GM12878 (cell line): ENCODE measurements around the gene MRPL39. TPM values are rescaled to one million over a fixed set of nuclear protein-coding genes. Genes with fewer than 3 reads are reported as not detected.

Source experiments
- ATAC-seq: fragments of 200-7000 bp; cut with Tn5 transposase; 3 replicates; pipeline ENCODE4 v1.9.1; 2020; ENCODE audit warnings: mild to moderate bottlenecking, moderate library complexity
- BruUV-seq: library from RNA; stranded (reverse); fragments of 400-500 nt; replicated peaks from 2 replicates; lab custom pipeline; 2021; lab: Mats Ljungman, UMichigan
- CTCF ChIA-PET: fragments of 300-600 bp; sonication (Branson Sonifier 250); formaldehyde crosslinking; extraction: SDS; loops from one replicate; lab custom pipeline; 2021; ENCODE audit warnings: inconsistent platforms; lab: Yijun Ruan, JAX
- POLR2A ChIA-PET: fragments of 350-600 bp; formaldehyde crosslinking; extraction: SDS; loops from one replicate; lab custom pipeline; 2021; ENCODE audit warnings: inconsistent platforms; lab: Charles Lee
- RAD21 ChIA-PET: fragments of 300-600 bp; sonication (Branson Sonifier 250); formaldehyde crosslinking; loops from one replicate; lab custom pipeline; 2023; ENCODE audit warnings: antibody characterized with exemption; ENCODE audit not compliant: unreplicated experiment; lab: Charles Lee
- SMC1A ChIA-PET: fragments of 300-600 bp; sonication (Branson Sonifier 250); formaldehyde crosslinking; loops from one replicate; lab custom pipeline; 2023; ENCODE audit not compliant: unreplicated experiment, uncharacterized antibody; lab: Charles Lee
- DNase-seq: peaks from one replicate; pipeline ENCODE4 v3.0.0-alpha.2; 2011; ENCODE audit warnings: low read depth, low spot score
- FAIRE-seq: peaks from 3 replicates; lab custom pipeline; 2011; peaks lifted over from hg19 to GRCh38; lab: Jason Lieb, UNC
- H2AFZ ChIP-seq: 2 replicates; pipeline ENCODE4 v1.6.0; 2011; ENCODE audit warnings: low read depth, low read length, control low read depth; ENCODE audit not compliant: control insufficient read depth
- H3K27ac ChIP-seq: 2 replicates; pipeline ENCODE4 v1.5.1; 2011; ENCODE audit warnings: control low read depth; ENCODE audit not compliant: control insufficient read depth, insufficient read depth
- H3K27me3 ChIP-seq, 2 experiments: replicated peaks in 1 of 2; 2 replicates each; pipeline versions ENCODE4 v1.6.0 to v1.6.1; 2011; ENCODE audit warnings: low read length in 1 of 2; ENCODE audit not compliant: control insufficient read depth in 2 of 2, insufficient read depth in 2 of 2
- H3K36me3 ChIP-seq, 2 experiments: 2 replicates each; pipeline ENCODE4 v1.5.1; 2011; ENCODE audit warnings: low read length in 1 of 2; ENCODE audit not compliant: control insufficient read depth in 2 of 2, insufficient read depth in 2 of 2
- H3K4me1 ChIP-seq: 2 replicates; pipeline ENCODE4 v1.6.1; 2011; ENCODE audit warnings: mild to moderate bottlenecking, low read length, moderate library complexity, mixed read lengths; ENCODE audit not compliant: control insufficient read depth, insufficient read depth
- H3K4me2 ChIP-seq: 2 replicates; pipeline ENCODE4 v1.6.0; 2011; ENCODE audit warnings: control low read depth; ENCODE audit not compliant: control insufficient read depth, insufficient read depth
- H3K4me3 ChIP-seq: fragments of 200-600 bp; sonication (generic); 2 replicates; pipeline ENCODE4 v1.5.1; 2016
- H3K79me2 ChIP-seq: 2 replicates; pipeline ENCODE4 v1.6.0; 2011; ENCODE audit warnings: low read length; ENCODE audit not compliant: control insufficient read depth, insufficient read depth
- H3K9ac ChIP-seq: 2 replicates; pipeline ENCODE4 v1.8.0; 2011; ENCODE audit warnings: low read length, control low read depth, mixed read lengths; ENCODE audit not compliant: control insufficient read depth, insufficient read depth
- H3K9me3 ChIP-seq: replicated peaks from 3 replicates; pipeline ENCODE4 v1.5.1; 2011; ENCODE audit warnings: mild to moderate bottlenecking, low read length; ENCODE audit not compliant: control insufficient read depth, insufficient read depth
- H4K20me1 ChIP-seq: 2 replicates; pipeline ENCODE4 v1.6.0; 2011; ENCODE audit not compliant: control insufficient read depth, insufficient read depth
- CBX3 ChIP-seq: fragments of 200-600 bp; sonication (generic); IDR thresholded peaks from 2 replicates; pipeline ENCODE4 v1.6.1; 2016; ENCODE audit warnings: low read depth, borderline replicate concordance
- CREM ChIP-seq: IDR thresholded peaks from 2 replicates; pipeline ENCODE4 v1.6.1; 2014; ENCODE audit warnings: antibody characterized with exemption, low read depth
- JUNB ChIP-seq: IDR thresholded peaks from 2 replicates; pipeline ENCODE4 v1.6.1; 2016; ENCODE audit warnings: antibody characterized with exemption, mild to moderate bottlenecking
- KLF5 ChIP-seq: fragments of 450-650 bp; IDR thresholded peaks from 2 replicates; pipeline ENCODE4 v1.6.1; 2014; ENCODE audit warnings: mild to moderate bottlenecking; ENCODE audit not compliant: partially characterized antibody
- NFIC ChIP-seq: IDR thresholded peaks from 2 replicates; pipeline ENCODE4 v1.6.1; 2012; ENCODE audit warnings: low read depth, mild to moderate bottlenecking, inconsistent platforms, low read length, moderate library complexity
- NR2C2 ChIP-seq: IDR thresholded peaks from 2 replicates; pipeline ENCODE4 v1.6.1; 2011; ENCODE audit warnings: borderline replicate concordance, low read depth; ENCODE audit not compliant: control insufficient read depth, insufficient read length
- SIN3A ChIP-seq: IDR thresholded peaks from 2 replicates; pipeline ENCODE4 v1.6.1; 2012; ENCODE audit warnings: low read depth, low read length, improper control_type of control experiment
- SRF ChIP-seq, 2 experiments: IDR thresholded peaks; 2 replicates each; pipeline ENCODE4 v1.6.1; 2011; ENCODE audit warnings: low read depth in 2 of 2, low read length in 2 of 2, mild to moderate bottlenecking in 1 of 2, moderate library complexity in 1 of 2
- SUZ12 ChIP-seq: fragments of 200-600 bp; sonication (generic); IDR thresholded peaks from one replicate; pipeline ENCODE4 v1.6.1; 2018; ENCODE audit warnings: antibody characterized with exemption, mild to moderate bottlenecking; ENCODE audit not compliant: unreplicated experiment
- TAF1 ChIP-seq: IDR thresholded peaks from 2 replicates; pipeline ENCODE4 v1.6.1; 2011; ENCODE audit warnings: mild to moderate bottlenecking, low read depth, low read length, borderline replicate concordance
- YY1 ChIP-seq: IDR thresholded peaks from 2 replicates; pipeline ENCODE4 v1.6.1; 2011; ENCODE audit warnings: low read depth, mild to moderate bottlenecking, low read length
- WGBS: methylation state at CpG from one replicate; pipeline ENCODE4 v1.1.6; 2016; ENCODE audit warnings: low lambda C conversion rate; ENCODE audit not compliant: insufficient replicate concordance, insufficient coverage; ENCODE audit errors: missing lambda C conversion rate; 5-methylcytosine and 5-hydroxymethylcytosine counted together
- in situ Hi-C: fragments of 300-500 bp; cut with MboI; formaldehyde crosslinking; loops from 9 replicates; pipeline ENCODE4 v1.14.3; 2018; ENCODE audit warnings: mixed read lengths
- intact Hi-C: fragments of 100-400 bp; cut with micrococcal nuclease; formaldehyde crosslinking; loops from one replicate; pipeline ENCODE4 v1.14.2; 2022; ENCODE audit not compliant: unreplicated experiment
- polyA plus RNA-seq, 11 experiments: library from polyadenylated mRNA; depleted of rRNA in 4 of 11; unstranded in 6 of 11; stranded (reverse) in 5 of 11; fragments of >200 nt; fragmentation: Nextera tagmentation in 4 of 11; fragmentation: Illumina TruSeq in 1 of 11; extraction: Ambion mirVana in 4 of 11; extraction: Trizol in 1 of 11; gene quantifications; 1 replicate in 1 of 11; 2 replicates in 10 of 11; pipeline versions ENCODE4 v1.2.1 to v1.2.3, GENCODE V29; 2011 to 2016; ENCODE audit warnings: inconsistent platforms in 2 of 11, missing spikeins in 2 of 11, low read depth in 1 of 11
- total RNA-seq, 4 experiments: library from RNA; depleted of rRNA in 3 of 4; stranded (reverse); fragments of >200 nt in 3 of 4; fragmentation: Illumina TruSeq in 1 of 4; extraction: Trizol in 1 of 4; gene quantifications; 2 replicates each; pipeline versions ENCODE4 v1.2.1 to v1.2.3, GENCODE V29; 2013 to 2021
- TF ChIP-seq, protein P1 (sequence below): fragments of 450-650 bp; IDR thresholded peaks from 2 replicates; pipeline ENCODE4 v1.6.1; 2018; ENCODE audit warnings: mild to moderate bottlenecking, low read depth, moderate library complexity; ENCODE audit not compliant: partially characterized antibody
- TF ChIP-seq, protein P2 (sequence below): fragments of 450-650 bp; IDR thresholded peaks from 2 replicates; pipeline ENCODE4 v1.6.1; 2017; ENCODE audit warnings: mild to moderate bottlenecking, low read depth, inconsistent platforms; ENCODE audit not compliant: poor library complexity, severe bottlenecking
- TF ChIP-seq, protein P3 (sequence below): IDR thresholded peaks from 2 replicates; pipeline ENCODE4 v1.6.1; 2011; ENCODE audit warnings: mild to moderate bottlenecking, low read depth, low read length, moderate library complexity; ENCODE audit not compliant: insufficient replicate concordance

Gene MRPL39
- total and polyA plus RNA-seq, 10 of the 15 experiments (the other 5 are each of a cell fraction or from before 2014, with no cell fraction given) = 68.8 to 292 (median 120) TPM

DNA sequence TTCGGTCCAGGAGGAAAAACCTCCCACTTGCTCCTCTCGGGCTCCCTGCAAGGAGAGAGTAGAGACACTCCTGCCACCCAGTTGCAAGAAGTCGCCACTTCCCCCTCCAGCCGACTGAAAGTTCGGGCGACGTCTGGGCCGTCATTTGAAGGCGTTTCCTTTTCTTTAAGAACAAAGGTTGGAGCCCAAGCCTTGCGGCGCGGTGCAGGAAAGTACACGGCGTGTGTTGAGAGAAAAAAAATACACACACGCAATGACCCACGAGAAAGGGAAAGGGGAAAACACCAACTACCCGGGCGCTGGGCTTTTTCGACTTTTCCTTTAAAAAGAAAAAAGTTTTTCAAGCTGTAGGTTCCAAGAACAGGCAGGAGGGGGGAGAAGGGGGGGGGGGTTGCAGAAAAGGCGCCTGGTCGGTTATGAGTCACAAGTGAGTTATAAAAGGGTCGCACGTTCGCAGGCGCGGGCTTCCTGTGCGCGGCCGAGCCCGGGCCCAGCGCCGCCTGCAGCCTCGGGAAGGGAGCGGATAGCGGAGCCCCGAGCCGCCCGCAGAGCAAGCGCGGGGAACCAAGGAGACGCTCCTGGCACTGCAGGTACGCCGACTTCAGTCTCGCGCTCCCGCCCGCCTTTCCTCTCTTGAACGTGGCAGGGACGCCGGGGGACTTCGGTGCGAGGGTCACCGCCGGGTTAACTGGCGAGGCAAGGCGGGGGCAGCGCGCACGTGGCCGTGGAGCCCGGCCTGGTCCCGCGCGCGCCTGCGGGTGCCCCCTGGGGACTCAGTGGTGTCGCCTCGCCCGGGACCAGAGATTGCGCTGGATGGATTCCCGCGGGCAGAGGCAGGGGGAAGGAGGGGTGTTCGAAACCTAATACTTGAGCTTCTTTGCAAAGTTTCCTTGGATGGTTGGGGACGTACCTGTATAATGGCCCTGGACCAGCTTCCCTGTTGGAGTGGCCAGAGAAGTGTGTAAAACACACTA is 45.3 kb downstream of the MRPL39 start:
- DNase-seq = peak; percentile 66
- ChIA-PET SMC1A (interaction anchor here (0.9 to 19.6 kb wide), 9 partner anchors 11 to 140 kb away, joined by 3 to 426 read pairs (median 4); no protein-coding TSS in a partner anchor), CTCF (interaction anchor here (0.6 to 4.4 kb wide), 9 partner anchors 48 to 1480 kb away, joined by 3 to 57 read pairs (median 3); no protein-coding TSS in a partner anchor), RAD21 (interaction anchor here (0.9 to 8.2 kb wide), 8 partner anchors 50 to 171 kb away, joined by 3 to 108 read pairs (median 6); no protein-coding TSS in a partner anchor), POLR2A (interaction anchor here (0.7 to 6.0 kb wide), 9 partner anchors 10 to 154 kb away, joined by 3 to 55 read pairs (median 3); no protein-coding TSS in a partner anchor)
- peak overlapping the region; percentile 91 for H3K9ac ChIP-seq
- WGBS = under 1% methylated on average over 72 of the region's 74 CpGs
- peaks cover 4 to 12% of the 10 kb centered on the region in 2 experiments for H3K36me3 ChIP-seq
- intact Hi-C loops = loop anchor here (1.0 to 10.0 kb wide), 7 partner anchors 52 to 665 kb away; no protein-coding TSS in a partner anchor
- H3K79me2 ChIP-seq = peaks cover 75% of the 10 kb centered on the region
- FAIRE-seq = no peak
- H3K4me2 ChIP-seq = peak overlapping the region; percentile 71
- in situ Hi-C loops = loop anchor here (5.0 to 10.0 kb wide), 2 partner anchors 57 to 145 kb away; no protein-coding TSS in a partner anchor
- no TSS peak for BruUV-seq
- no peaks in the 10 kb centered on the region; the same call in 1 of the 3 replicates for H3K9me3 ChIP-seq
- peak overlapping the region; percentile 87 for H3K4me3 ChIP-seq
- H2AFZ ChIP-seq = no peak overlapping the region
- peak; percentile 57 for ATAC-seq
- peak overlapping the region; percentile 92 for H3K27ac ChIP-seq
- peaks cover 10% of the 10 kb centered on the region for H3K4me1 ChIP-seq
- H3K27me3 ChIP-seq = no peaks in the 10 kb centered on the region
- no peaks in the 10 kb centered on the region for H4K20me1 ChIP-seq
- TF ChIP-seq YY1 (peak; percentile 67; the same call in 1 of the 2 replicates), NR2C2 (no peak), CREM (peak; percentile 37; the same call in 1 of the 2 replicates), KLF5 (peak; percentile 41), TAF1 (peak; percentile 93), SUZ12 (no peak), SIN3A (peak; percentile 37; the same call in 1 of the 2 replicates), CBX3 (no peak), SRF (IDR thresholded peaks at IDR 0.05; ENCODE audit: low read depth in 2 of 2, low read length in 2 of 2) (peak in 1 of 2 experiments; percentile 50; a peak in 2 of 4 replicates), NFIC (no peak), JUNB (peak; percentile 82)
- TF ChIP-seq, protein P1, sequence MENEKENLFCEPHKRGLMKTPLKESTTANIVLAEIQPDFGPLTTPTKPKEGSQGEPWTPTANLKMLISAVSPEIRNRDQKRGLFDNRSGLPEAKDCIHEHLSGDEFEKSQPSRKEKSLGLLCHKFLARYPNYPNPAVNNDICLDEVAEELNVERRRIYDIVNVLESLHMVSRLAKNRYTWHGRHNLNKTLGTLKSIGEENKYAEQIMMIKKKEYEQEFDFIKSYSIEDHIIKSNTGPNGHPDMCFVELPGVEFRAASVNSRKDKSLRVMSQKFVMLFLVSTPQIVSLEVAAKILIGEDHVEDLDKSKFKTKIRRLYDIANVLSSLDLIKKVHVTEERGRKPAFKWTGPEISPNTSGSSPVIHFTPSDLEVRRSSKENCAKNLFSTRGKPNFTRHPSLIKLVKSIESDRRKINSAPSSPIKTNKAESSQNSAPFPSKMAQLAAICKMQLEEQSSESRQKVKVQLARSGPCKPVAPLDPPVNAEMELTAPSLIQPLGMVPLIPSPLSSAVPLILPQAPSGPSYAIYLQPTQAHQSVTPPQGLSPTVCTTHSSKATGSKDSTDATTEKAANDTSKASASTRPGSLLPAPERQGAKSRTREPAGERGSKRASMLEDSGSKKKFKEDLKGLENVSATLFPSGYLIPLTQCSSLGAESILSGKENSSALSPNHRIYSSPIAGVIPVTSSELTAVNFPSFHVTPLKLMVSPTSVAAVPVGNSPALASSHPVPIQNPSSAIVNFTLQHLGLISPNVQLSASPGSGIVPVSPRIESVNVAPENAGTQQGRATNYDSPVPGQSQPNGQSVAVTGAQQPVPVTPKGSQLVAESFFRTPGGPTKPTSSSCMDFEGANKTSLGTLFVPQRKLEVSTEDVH = no peak
- TF ChIP-seq, protein P2, sequence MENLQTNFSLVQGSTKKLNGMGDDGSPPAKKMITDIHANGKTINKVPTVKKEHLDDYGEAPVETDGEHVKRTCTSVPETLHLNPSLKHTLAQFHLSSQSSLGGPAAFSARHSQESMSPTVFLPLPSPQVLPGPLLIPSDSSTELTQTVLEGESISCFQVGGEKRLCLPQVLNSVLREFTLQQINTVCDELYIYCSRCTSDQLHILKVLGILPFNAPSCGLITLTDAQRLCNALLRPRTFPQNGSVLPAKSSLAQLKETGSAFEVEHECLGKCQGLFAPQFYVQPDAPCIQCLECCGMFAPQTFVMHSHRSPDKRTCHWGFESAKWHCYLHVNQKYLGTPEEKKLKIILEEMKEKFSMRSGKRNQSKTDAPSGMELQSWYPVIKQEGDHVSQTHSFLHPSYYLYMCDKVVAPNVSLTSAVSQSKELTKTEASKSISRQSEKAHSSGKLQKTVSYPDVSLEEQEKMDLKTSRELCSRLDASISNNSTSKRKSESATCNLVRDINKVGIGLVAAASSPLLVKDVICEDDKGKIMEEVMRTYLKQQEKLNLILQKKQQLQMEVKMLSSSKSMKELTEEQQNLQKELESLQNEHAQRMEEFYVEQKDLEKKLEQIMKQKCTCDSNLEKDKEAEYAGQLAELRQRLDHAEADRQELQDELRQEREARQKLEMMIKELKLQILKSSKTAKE = peak; percentile 60
- TF ChIP-seq, protein P3, sequence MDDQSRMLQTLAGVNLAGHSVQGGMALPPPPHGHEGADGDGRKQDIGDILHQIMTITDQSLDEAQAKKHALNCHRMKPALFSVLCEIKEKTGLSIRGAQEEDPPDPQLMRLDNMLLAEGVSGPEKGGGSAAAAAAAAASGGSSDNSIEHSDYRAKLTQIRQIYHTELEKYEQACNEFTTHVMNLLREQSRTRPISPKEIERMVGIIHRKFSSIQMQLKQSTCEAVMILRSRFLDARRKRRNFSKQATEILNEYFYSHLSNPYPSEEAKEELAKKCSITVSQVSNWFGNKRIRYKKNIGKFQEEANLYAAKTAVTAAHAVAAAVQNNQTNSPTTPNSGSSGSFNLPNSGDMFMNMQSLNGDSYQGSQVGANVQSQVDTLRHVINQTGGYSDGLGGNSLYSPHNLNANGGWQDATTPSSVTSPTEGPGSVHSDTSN = no peak
